Mesendoderm (in vitro differentiated cells): Measurements from ENCODE around the gene NECAB2.

Source experiments
- DNase-seq: peaks from one replicate; pipeline ENCODE4 v3.0.0; 2013
- H2AK5ac ChIP-seq: 2 replicates; pipeline ENCODE4 v1.6.1; 2013; ENCODE audit warnings: low read length, inconsistent platforms
- H2BK120ac ChIP-seq: 2 replicates; pipeline ENCODE4 v1.6.1; 2013; ENCODE audit warnings: low read depth, mild to moderate bottlenecking, low read length, moderate library complexity, mixed read lengths
- H2BK15ac ChIP-seq: replicated peaks from 2 replicates; pipeline ENCODE4 v1.6.1; 2013; ENCODE audit warnings: low read depth, mild to moderate bottlenecking, moderate library complexity
- H2BK5ac ChIP-seq: 2 replicates; pipeline ENCODE4 v1.6.1; 2013; ENCODE audit warnings: low read length, inconsistent platforms
- H3K18ac ChIP-seq: 2 replicates; pipeline ENCODE4 v1.6.1; 2013; ENCODE audit warnings: mild to moderate bottlenecking, low read length, mixed read lengths
- H3K23ac ChIP-seq: one replicate; pipeline ENCODE4 v1.6.1; 2013; ENCODE audit warnings: low read length
- H3K27ac ChIP-seq: 2 replicates; pipeline ENCODE4 v1.5.1; 2013; ENCODE audit warnings: low read depth, mild to moderate bottlenecking, inconsistent platforms, low read length, moderate library complexity
- H3K27me3 ChIP-seq: 2 replicates; pipeline ENCODE4 v1.6.1; 2013; ENCODE audit warnings: low read length, control low read depth, mild to moderate bottlenecking, inconsistent platforms; ENCODE audit not compliant: insufficient read depth, poor library complexity
- H3K36me3 ChIP-seq: 2 replicates; pipeline ENCODE4 v1.6.1; 2013; ENCODE audit warnings: low read length, inconsistent platforms; ENCODE audit not compliant: control insufficient read depth, insufficient read depth
- H3K4ac ChIP-seq: one replicate; pipeline ENCODE4 v1.6.1; 2013; ENCODE audit warnings: low read depth, mild to moderate bottlenecking, low read length, moderate library complexity
- H3K4me1 ChIP-seq: 2 replicates; pipeline ENCODE4 v1.6.1; 2013; ENCODE audit warnings: low read depth, low read length, inconsistent platforms; ENCODE audit not compliant: control insufficient read depth
- H3K4me2 ChIP-seq: 2 replicates; pipeline ENCODE4 v1.6.1; 2013; ENCODE audit warnings: low read length
- H3K4me3 ChIP-seq: 2 replicates; pipeline ENCODE4 v1.5.1; 2013; ENCODE audit warnings: mild to moderate bottlenecking, low read length
- H3K56ac ChIP-seq: one replicate; pipeline ENCODE4 v1.6.1; 2013; ENCODE audit warnings: low read length
- H3K79me1 ChIP-seq: 2 replicates; pipeline ENCODE4 v1.6.1; 2013; ENCODE audit warnings: low read length, inconsistent platforms
- H3K79me2 ChIP-seq: 2 replicates; pipeline ENCODE4 v1.6.1; 2013; ENCODE audit warnings: mild to moderate bottlenecking, low read length; ENCODE audit not compliant: control insufficient read depth, insufficient read depth
- H3K9ac ChIP-seq: 2 replicates; pipeline ENCODE4 v1.6.1; 2013; ENCODE audit warnings: low read length, inconsistent platforms
- H4K5ac ChIP-seq: one replicate; pipeline ENCODE4 v1.6.1; 2013; ENCODE audit warnings: low read length
- H4K8ac ChIP-seq: one replicate; pipeline ENCODE4 v1.6.1; 2013; ENCODE audit warnings: low read depth, mild to moderate bottlenecking, control low read depth, low read length, moderate library complexity
- WGBS: extraction: QIAGEN DNeasy Blood & Tissue Kit; methylation state at CpG from one replicate; pipeline ENCODE4 v1.1.7; 2013; ENCODE audit warnings: low lambda C conversion rate, missing lambda C conversion rate; ENCODE audit not compliant: insufficient coverage; ENCODE audit errors: extremely low coverage; 5-methylcytosine and 5-hydroxymethylcytosine counted together

NECAB2 gene

DNA sequence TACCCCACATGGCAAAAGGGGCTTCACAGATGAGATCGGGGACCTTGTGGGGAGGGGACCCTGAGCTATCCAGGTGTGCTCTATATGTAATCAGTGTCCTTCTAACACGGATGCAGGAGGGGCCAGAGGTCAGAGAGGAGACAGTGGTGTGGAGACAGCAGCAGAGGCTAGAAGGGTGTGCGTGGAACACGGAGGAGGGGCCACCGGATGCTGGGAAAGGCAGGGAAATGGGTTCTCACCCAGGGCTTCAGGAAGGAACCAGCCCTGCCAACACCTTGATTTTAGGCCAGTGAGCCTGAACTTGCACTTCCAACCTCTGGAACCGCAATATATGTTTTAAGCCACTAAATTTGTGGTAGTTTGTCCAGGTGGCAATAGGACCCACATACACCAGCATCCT, 79.2 kb downstream of the NECAB2 start:
- no peak overlapping the region for H3K4me3 ChIP-seq
- H3K9ac ChIP-seq: no peak overlapping the region
- H3K36me3 ChIP-seq: no peaks in the 10 kb centered on the region
- no peak overlapping the region for H2BK15ac ChIP-seq
- H3K4ac ChIP-seq: no peak overlapping the region
- H2AK5ac ChIP-seq: no peak overlapping the region
- no peaks in the 10 kb centered on the region for H3K27me3 ChIP-seq
- no peak overlapping the region for H4K5ac ChIP-seq
- no peaks in the 10 kb centered on the region for H3K79me2 ChIP-seq
- H2BK120ac ChIP-seq: no peak overlapping the region
- H3K79me1 ChIP-seq: no peaks in the 10 kb centered on the region
- peaks cover 2% of the 10 kb centered on the region for H3K4me1 ChIP-seq
- no peak overlapping the region for H3K4me2 ChIP-seq
- no peak overlapping the region for H4K8ac ChIP-seq
- DNase-seq: no peak
- H3K56ac ChIP-seq: no peak overlapping the region
- no CpG with 5 or more reads among the region's 6 CpGs for WGBS
- H3K18ac ChIP-seq: no peak overlapping the region
- no peak overlapping the region for H3K23ac ChIP-seq
- H3K27ac ChIP-seq: no peak overlapping the region
- H2BK5ac ChIP-seq: no peak overlapping the region

GRCh38 chr16:84047626-84048025, 79.6 kb downstream of the NECAB2 start:
- Histone ChIP-seq H2BK5ac (no peak overlapping the region), H4K8ac (no peak overlapping the region), H3K27me3 (no peaks in the 10 kb centered on the region), H2BK15ac (no peak overlapping the region), H3K4ac (no peak overlapping the region), H3K23ac (no peak overlapping the region), H3K36me3 (no peaks in the 10 kb centered on the region), H2BK120ac (no peak overlapping the region), H3K9ac (no peak overlapping the region), H3K56ac (no peak overlapping the region), H3K18ac (no peak overlapping the region), H3K4me2 (no peak overlapping the region), H3K4me1 (peaks cover 2% of the 10 kb centered on the region), H3K27ac (no peak overlapping the region), H3K79me1 (no peaks in the 10 kb centered on the region), H3K4me3 (no peak overlapping the region), H3K79me2 (no peaks in the 10 kb centered on the region), H2AK5ac (no peak overlapping the region), H4K5ac (no peak overlapping the region)
- no CpG with 5 or more reads among the region's 6 CpGs for WGBS
- no peak for DNase-seq

DNA sequence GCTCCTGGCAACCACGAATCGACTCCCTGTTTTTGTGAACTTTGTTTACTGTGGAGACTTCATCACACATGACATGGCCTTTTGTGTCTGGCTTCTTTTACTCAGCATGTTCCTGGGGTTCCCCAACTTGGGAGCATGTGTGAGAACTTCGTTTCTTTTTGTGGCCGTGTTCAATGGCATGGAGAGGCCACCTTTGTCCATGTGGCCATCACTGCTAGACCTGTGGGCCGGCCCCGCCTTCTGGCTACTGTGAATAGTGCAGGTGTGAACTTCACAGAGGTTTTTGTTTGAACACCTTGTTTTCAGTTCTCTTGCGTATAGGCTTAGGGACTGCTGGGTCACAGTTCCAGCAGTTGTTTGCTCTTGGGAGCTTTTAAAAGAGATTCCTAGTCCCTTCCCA, 80.2 kb downstream of the NECAB2 start:
- Histone ChIP-seq H3K4ac (no peak overlapping the region), H3K4me2 (no peak overlapping the region), H3K79me1 (no peaks in the 10 kb centered on the region), H3K36me3 (no peaks in the 10 kb centered on the region), H3K27me3 (no peaks in the 10 kb centered on the region), H3K79me2 (no peaks in the 10 kb centered on the region), H3K23ac (no peak overlapping the region), H3K9ac (no peak overlapping the region), H2AK5ac (no peak overlapping the region), H2BK120ac (no peak overlapping the region), H2BK15ac (no peak overlapping the region), H3K18ac (no peak overlapping the region), H3K27ac (no peak overlapping the region), H2BK5ac (no peak overlapping the region), H3K4me1 (peaks cover 2% of the 10 kb centered on the region), H4K8ac (no peak overlapping the region), H4K5ac (no peak overlapping the region), H3K56ac (no peak overlapping the region), H3K4me3 (no peak overlapping the region)
- WGBS: no CpG with 5 or more reads among the region's 7 CpGs
- DNase-seq: peak; percentile 43

DNA sequence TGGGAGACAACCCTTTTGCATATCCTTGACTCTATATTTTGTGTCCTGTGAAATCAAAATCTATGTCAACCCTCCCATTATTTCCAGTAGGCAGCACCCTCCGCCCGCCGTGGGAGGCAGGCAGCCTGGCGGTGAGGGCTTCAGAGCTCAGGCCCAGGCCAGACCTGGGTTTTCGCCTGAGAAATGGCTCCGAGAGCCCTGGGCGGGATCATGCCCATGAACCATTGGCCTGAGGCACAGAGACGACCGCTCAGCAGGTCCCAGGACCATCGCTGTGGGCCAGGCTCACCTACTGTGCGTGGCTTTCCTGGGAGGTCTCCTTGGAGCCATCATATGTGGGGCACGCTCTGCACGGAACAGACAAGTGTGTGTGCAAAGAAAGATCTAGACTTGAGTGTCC, 80.8 kb downstream of the NECAB2 start:
- H3K27ac ChIP-seq: no peak overlapping the region
- no peaks in the 10 kb centered on the region for H3K36me3 ChIP-seq
- no peaks in the 10 kb centered on the region for H3K79me2 ChIP-seq
- no peak overlapping the region for H3K4me3 ChIP-seq
- no peak overlapping the region for H3K56ac ChIP-seq
- H2BK15ac ChIP-seq: no peak overlapping the region
- H3K23ac ChIP-seq: no peak overlapping the region
- no peak overlapping the region for H3K18ac ChIP-seq
- H4K8ac ChIP-seq: no peak overlapping the region
- no CpG with 5 or more reads among the region's 13 CpGs for WGBS
- no peak overlapping the region for H2BK5ac ChIP-seq
- no peak overlapping the region for H3K9ac ChIP-seq
- H3K4me1 ChIP-seq: peaks cover 2% of the 10 kb centered on the region
- no peaks in the 10 kb centered on the region for H3K27me3 ChIP-seq
- no peak overlapping the region for H4K5ac ChIP-seq
- no peak for DNase-seq
- no peak overlapping the region for H2BK120ac ChIP-seq
- no peak overlapping the region for H3K4ac ChIP-seq
- H3K4me2 ChIP-seq: no peak overlapping the region
- H3K79me1 ChIP-seq: no peaks in the 10 kb centered on the region
- H2AK5ac ChIP-seq: no peak overlapping the region

DNA sequence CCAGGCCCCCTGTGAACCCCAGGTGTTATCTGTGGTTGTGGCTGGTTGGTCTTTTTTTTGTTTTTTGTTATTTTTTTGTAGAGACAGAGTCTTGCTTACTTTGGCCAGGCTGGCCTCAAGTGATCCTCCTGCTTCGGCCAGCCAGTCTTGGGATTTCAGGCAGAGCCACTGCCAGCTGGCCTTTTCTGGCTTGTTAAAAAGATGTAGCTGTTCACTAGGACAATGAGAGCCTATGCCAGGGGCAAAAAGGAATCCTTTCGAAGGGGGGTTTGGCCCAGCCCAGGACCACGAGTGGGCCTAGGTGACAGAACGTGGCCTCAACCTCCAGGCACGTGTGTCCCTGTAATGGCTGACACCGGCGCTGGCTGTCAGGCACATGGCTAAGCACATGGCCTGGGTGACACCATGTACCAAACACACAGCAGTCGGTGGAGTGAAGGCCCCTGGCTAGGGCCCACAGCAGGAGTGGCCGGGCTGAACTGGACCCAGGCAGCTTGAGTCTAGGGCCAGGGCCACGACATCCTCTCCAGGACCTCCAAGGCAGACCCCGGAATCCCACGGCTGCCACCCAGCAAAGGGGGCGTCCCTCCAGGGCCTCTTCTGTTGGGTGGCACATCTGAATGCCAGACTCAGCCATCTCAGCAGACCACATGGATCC, 81.5 kb downstream of the NECAB2 start:
- no CpG with 5 or more reads among the region's 13 CpGs for WGBS
- no peak for DNase-seq
- no peak overlapping the region for H2AK5ac ChIP-seq

GRCh38 chr16:84050316-84050715, 82.3 kb downstream of the NECAB2 start:
- Histone ChIP-seq H4K5ac (no peak overlapping the region), H3K23ac (no peak overlapping the region), H3K27me3 (no peaks in the 10 kb centered on the region), H4K8ac (no peak overlapping the region), H3K4me1 (no peaks in the 10 kb centered on the region), H3K36me3 (no peaks in the 10 kb centered on the region), H2BK120ac (no peak overlapping the region), H3K79me2 (no peaks in the 10 kb centered on the region), H3K4me3 (no peak overlapping the region), H3K4me2 (no peak overlapping the region), H2BK5ac (no peak overlapping the region), H3K56ac (no peak overlapping the region), H3K79me1 (no peaks in the 10 kb centered on the region), H2BK15ac (no peak overlapping the region), H2AK5ac (no peak overlapping the region), H3K27ac (no peak overlapping the region), H3K9ac (no peak overlapping the region), H3K18ac (no peak overlapping the region), H3K4ac (no peak overlapping the region)
- DNase-seq: no peak
- no CpG with 5 or more reads among the region's 9 CpGs for WGBS

More for the DNA sequence above, 81.5 kb downstream of the NECAB2 start:
- Histone ChIP-seq H3K79me2 (no peaks in the 10 kb centered on the region), H3K4me1 (no peaks in the 10 kb centered on the region), H3K9ac (no peak overlapping the region), H3K27me3 (no peaks in the 10 kb centered on the region), H3K18ac (no peak overlapping the region), H3K56ac (no peak overlapping the region), H4K5ac (no peak overlapping the region), H3K79me1 (no peaks in the 10 kb centered on the region), H3K36me3 (no peaks in the 10 kb centered on the region), H4K8ac (no peak overlapping the region), H2BK5ac (no peak overlapping the region), H2BK15ac (no peak overlapping the region), H3K23ac (no peak overlapping the region), H3K4ac (no peak overlapping the region), H3K27ac (no peak overlapping the region), H3K4me3 (no peak overlapping the region), H3K4me2 (no peak overlapping the region), H2BK120ac (no peak overlapping the region)
